ENCODE measurements around the gene CIITA. TPM values are rescaled to one million over a fixed set of nuclear protein-coding genes. Genes with fewer than 3 reads are reported as not detected.
"Not testable (repeated sequence)": the region's sequence is repeated elsewhere in the genome, so short reads cannot be mapped to it uniquely, and the experiment has no call there.

CIITA gene
- 1 to 10 TPM; 2.4 to 3.0 TPM for total RNA-seq
- polyA plus RNA-seq (2013, experiment 1 of 2) = 16.4 TPM
- 13.8 TPM for polyA plus RNA-seq (2013, experiment 2 of 2)
- 2.2 to 89.4 (median 7.8) reads per million in 172 experiments for total RNA-seq

GRCh38 chr16:10876799-10877341 lies at the start of gene CIITA:
Gene CIITA, plus strand, starts transcription at chr16:10877202. Its CDS starts 129 bp downstream, at chr16:10877331.
- Histone ChIP-seq H3K36me3 (ENCODE audit: insufficient read depth, low read length) (no peaks in the 10 kb centered on the region), H3K27ac (ENCODE audit: low read depth in 1 of 2, low read length in 2 of 2) (no peak within 1 kb of the TSS), H3K27me3 (ENCODE audit: control insufficient read depth in 1 of 2, insufficient read depth in 2 of 2, low read length in 2 of 2) (peaks cover 15 to 22% of the 10 kb centered on the region in 2 experiments), H3K4me1 (ENCODE audit: insufficient read depth, low read length) (peaks cover 55% of the 10 kb centered on the region), H3K4me3 (ENCODE audit: low read length) (peak within 1 kb of the TSS; percentile 78), H3K9me3 (ENCODE audit: control insufficient read depth in 1 of 2, insufficient read depth in 1 of 2, low read length in 2 of 2) (peaks cover 0 to 5% of the 10 kb centered on the region in 2 experiments)
- H3K36me3 Mint-ChIP-seq (ENCODE audit: low read depth) = no peaks in the 10 kb centered on the region
- H3K4me3 Mint-ChIP-seq = peak within 1 kb of the TSS; percentile 84
- peak in 7 of 14 experiments; percentile 11 to 84 (median 44) for DNase-seq
- no peaks in the 10 kb centered on the region for H3K9me3 Mint-ChIP-seq
- peak; percentile 67 for ATAC-seq (ENCODE audit: poor library complexity)
- H3K4me1 Mint-ChIP-seq (ENCODE audit: low read depth) = peaks cover 21% of the 10 kb centered on the region
- ChIA-PET CTCF (no interaction called here), POLR2A (no interaction called here)
- intact Hi-C loops (cut with DNase I, micrococcal nuclease) = no loop called here
- peaks cover 78% of the 10 kb centered on the region for H3K27me3 Mint-ChIP-seq
- no peak for TF ChIP-seq CTCF (IDR thresholded peaks at IDR 0.05)
- no peak within 1 kb of the TSS for H3K27ac Mint-ChIP-seq

DNA sequence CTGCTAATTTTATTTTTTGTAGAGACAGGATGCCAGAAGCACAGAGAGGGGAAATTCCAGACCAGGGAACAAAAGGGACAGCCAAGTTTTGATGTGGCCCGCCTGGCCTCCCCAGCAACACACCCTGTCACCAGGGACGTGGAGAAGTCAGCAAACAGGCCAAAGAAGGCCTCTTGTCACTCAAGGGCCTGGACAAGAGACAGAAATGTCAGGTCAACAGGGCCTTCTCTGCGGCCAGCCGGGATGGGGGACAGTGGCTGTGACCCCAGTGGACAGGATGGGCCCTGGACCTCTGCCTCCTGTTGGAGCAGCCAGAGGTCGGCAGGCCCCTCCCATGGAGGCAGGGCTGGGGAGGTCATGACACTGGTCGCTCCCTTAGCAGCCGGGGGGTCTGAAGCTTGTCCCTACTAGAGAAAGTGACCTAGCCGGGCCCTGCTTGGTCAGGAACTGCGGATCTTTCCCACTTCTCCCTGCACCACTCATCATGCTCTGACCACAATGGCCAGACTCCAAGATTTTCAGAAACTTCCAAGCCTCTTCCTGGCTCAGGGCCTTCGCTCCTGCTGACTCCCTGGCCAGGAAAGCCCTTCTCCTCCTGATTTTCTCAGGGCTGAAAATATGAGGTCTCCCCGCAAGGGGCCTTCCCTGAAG lies 49.2 kb upstream of the CIITA start:
- no peaks in the 10 kb centered on the region for H3K27me3 Mint-ChIP-seq
- Histone ChIP-seq H3K36me3 (ENCODE audit: insufficient read depth, low read length) (no peaks in the 10 kb centered on the region), H3K9me3 (ENCODE audit: control insufficient read depth in 1 of 2, insufficient read depth in 1 of 2, low read length in 2 of 2) (no peaks in the 10 kb centered on the region), H3K4me1 (ENCODE audit: insufficient read depth, low read length) (no peaks in the 10 kb centered on the region), H3K27ac (ENCODE audit: low read depth in 1 of 2, low read length in 2 of 2) (no peak overlapping the region), H3K4me3 (ENCODE audit: low read length) (no peak overlapping the region), H3K27me3 (ENCODE audit: control insufficient read depth in 1 of 2, insufficient read depth in 2 of 2, low read length in 2 of 2) (no peaks in the 10 kb centered on the region)
- POLR2A ChIA-PET = no interaction called here
- TF ChIP-seq CTCF (IDR thresholded peaks at IDR 0.05) = no peak
- no peak for DNase-seq
- CTCF ChIA-PET = no interaction called here
- no peak overlapping the region for H3K27ac Mint-ChIP-seq
- no peak overlapping the region for H3K4me3 Mint-ChIP-seq
- no peaks in the 10 kb centered on the region for H3K4me1 Mint-ChIP-seq (ENCODE audit: low read depth)
- H3K9me3 Mint-ChIP-seq = no peaks in the 10 kb centered on the region
- no peak for ATAC-seq (ENCODE audit: poor library complexity)
- intact Hi-C loops (cut with DNase I, micrococcal nuclease) = no loop called here
- H3K36me3 Mint-ChIP-seq (ENCODE audit: low read depth) = no peaks in the 10 kb centered on the region

DNA sequence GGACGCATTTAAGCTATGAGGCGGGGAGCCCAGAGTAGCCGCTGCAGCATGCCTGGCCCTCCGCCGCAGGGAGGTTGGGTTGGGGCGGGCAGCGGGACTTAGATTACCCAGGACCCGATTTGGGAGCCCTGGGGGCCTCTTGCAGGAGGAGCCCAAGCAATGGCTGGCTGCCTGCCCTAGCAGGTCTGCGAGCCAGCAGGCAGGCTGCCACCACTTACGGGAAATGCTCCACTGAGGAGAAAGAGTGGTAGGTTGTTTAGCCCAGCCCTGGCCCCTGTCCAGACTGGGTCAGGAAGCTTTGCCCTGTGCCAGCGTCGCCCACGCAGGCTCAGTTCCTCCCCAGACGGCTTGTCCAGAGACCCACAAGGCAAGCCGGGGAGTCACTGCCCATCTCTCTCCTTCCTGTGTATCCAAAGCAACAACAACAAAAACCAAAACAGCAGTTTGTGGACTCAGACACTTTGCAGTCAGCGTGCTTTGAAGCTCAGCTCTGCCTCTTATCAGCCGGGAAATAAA lies 48.1 kb upstream of the CIITA start:
- no peaks in the 10 kb centered on the region for H3K36me3 ChIP-seq (ENCODE audit: insufficient read depth, low read length)
- H3K4me3 ChIP-seq (ENCODE audit: low read length) = no peak overlapping the region
- no peak overlapping the region for H3K27ac ChIP-seq (ENCODE audit: low read depth in 1 of 2, low read length in 2 of 2)
- H3K4me3 Mint-ChIP-seq = no peak overlapping the region
- intact Hi-C loops (cut with DNase I, micrococcal nuclease) = no loop called here
- no peaks in the 10 kb centered on the region for H3K9me3 ChIP-seq (ENCODE audit: control insufficient read depth in 1 of 2, insufficient read depth in 1 of 2, low read length in 2 of 2)
- H3K9me3 Mint-ChIP-seq = no peaks in the 10 kb centered on the region
- CTCF ChIA-PET = no interaction called here
- no peaks in the 10 kb centered on the region for H3K27me3 ChIP-seq (ENCODE audit: control insufficient read depth in 1 of 2, insufficient read depth in 2 of 2, low read length in 2 of 2)
- ATAC-seq (ENCODE audit: poor library complexity) (no peak), DNase-seq (peak in 2 of 14 experiments; percentile 39 to 57)
- H3K4me1 ChIP-seq (ENCODE audit: insufficient read depth, low read length) = no peaks in the 10 kb centered on the region
- H3K27me3 Mint-ChIP-seq = peaks cover under 1% of the 10 kb centered on the region
- no peak for TF ChIP-seq CTCF (IDR thresholded peaks at IDR 0.05)
- no peaks in the 10 kb centered on the region for H3K36me3 Mint-ChIP-seq (ENCODE audit: low read depth)
- H3K27ac Mint-ChIP-seq = no peak overlapping the region
- no peaks in the 10 kb centered on the region for H3K4me1 Mint-ChIP-seq (ENCODE audit: low read depth)
- POLR2A ChIA-PET = no interaction called here

DNA sequence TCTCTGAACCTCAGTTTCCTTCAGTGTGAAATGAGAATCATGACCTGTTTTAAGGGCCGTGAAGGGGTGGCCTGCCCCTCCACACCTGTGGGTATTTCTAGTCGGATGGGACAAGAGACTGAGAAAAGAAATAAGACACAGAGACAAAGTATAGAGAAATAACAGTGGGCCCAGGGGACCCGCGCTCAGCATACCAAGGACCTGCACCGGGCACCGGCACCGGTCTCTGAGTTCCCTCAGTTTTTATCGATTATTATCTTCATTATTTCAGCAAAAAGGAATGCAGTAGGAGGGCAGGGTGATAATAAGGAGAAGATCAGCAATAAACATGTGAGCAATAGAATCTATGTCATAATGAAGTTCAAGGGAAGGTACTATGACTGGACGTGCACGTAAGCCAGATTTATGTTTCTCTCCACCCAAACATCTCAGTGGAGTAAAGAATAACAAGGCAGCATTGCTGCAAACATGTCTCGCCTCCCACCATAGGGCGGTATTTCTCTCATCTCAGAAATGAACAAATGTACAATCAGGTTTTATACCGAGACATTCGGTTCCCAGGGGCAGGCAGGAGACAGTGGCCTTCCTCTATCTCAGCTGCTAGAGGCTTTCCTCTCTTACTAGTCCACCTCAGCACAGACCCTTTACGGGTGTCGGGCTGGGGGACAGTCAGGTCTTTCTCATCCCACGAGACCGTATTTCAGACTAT lies 47.5 kb upstream of the CIITA start:
- H3K27ac Mint-ChIP-seq; H3K4me1 Mint-ChIP-seq (ENCODE audit: low read depth); H3K27me3 Mint-ChIP-seq; DNase-seq; ATAC-seq (ENCODE audit: poor library complexity); H3K4me3 Mint-ChIP-seq; H3K36me3 ChIP-seq (ENCODE audit: insufficient read depth, low read length); POLR2A ChIA-PET; H3K27ac ChIP-seq (ENCODE audit: low read depth in 1 of 2, low read length in 2 of 2); H3K9me3 ChIP-seq (ENCODE audit: control insufficient read depth in 1 of 2, insufficient read depth in 1 of 2, low read length in 2 of 2); intact Hi-C loops (cut with DNase I, micrococcal nuclease); CTCF ChIA-PET; H3K4me3 ChIP-seq (ENCODE audit: low read length); H3K36me3 Mint-ChIP-seq (ENCODE audit: low read depth); H3K27me3 ChIP-seq (ENCODE audit: control insufficient read depth in 1 of 2, insufficient read depth in 2 of 2, low read length in 2 of 2); H3K9me3 Mint-ChIP-seq; H3K4me1 ChIP-seq (ENCODE audit: insufficient read depth, low read length): not testable (repeated sequence)

DNA sequence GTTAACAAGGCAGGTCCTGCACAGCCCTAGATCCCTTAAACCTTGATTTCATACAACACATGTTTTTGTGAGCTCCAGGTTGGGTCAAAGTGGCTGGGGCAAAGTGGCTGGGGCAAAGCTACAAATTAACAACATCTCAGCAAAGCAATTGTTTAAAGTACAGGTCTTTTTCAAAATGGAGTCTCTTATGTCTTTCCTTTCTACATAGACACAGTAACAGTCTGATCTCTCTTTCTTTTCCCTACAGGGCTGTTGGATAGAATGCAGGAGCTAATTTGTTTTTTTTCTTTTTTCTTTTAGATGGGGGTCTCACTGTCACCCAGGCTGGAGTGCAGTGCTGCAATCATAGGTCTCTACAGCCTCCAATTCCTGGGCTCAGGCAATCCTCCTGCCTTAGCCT lies 46.8 kb upstream of the CIITA start:
- H3K36me3 ChIP-seq (ENCODE audit: insufficient read depth, low read length); H3K27me3 Mint-ChIP-seq; H3K27ac Mint-ChIP-seq; H3K9me3 Mint-ChIP-seq; H3K27me3 ChIP-seq (ENCODE audit: control insufficient read depth in 1 of 2, insufficient read depth in 2 of 2, low read length in 2 of 2); H3K4me1 ChIP-seq (ENCODE audit: insufficient read depth, low read length); H3K9me3 ChIP-seq (ENCODE audit: control insufficient read depth in 1 of 2, insufficient read depth in 1 of 2, low read length in 2 of 2); H3K4me1 Mint-ChIP-seq (ENCODE audit: low read depth); CTCF ChIA-PET; DNase-seq; H3K36me3 Mint-ChIP-seq (ENCODE audit: low read depth); intact Hi-C loops (cut with DNase I, micrococcal nuclease); H3K27ac ChIP-seq (ENCODE audit: low read depth in 1 of 2, low read length in 2 of 2); H3K4me3 Mint-ChIP-seq; POLR2A ChIA-PET; ATAC-seq (ENCODE audit: poor library complexity); H3K4me3 ChIP-seq (ENCODE audit: low read length): not testable (repeated sequence)
